ENCODE measurements around the gene SLC17A2.

Gene SLC17A2

GRCh38 chr6:25874118-25874517, 56.4 kb downstream of the SLC17A2 start, which contains the start of gene SLC17A3:
TSS of gene SLC17A3 (minus strand) at chr6:25874243. CDS start at chr6:25868387, 5,856 bp downstream.
- no peak within 1 kb of the TSS for H3K4me3 ChIP-seq (ENCODE audit: low read length)
- TF ChIP-seq ZNF274 (IDR thresholded peaks at IDR 0.05; ENCODE audit: low read depth, low read length): no peak

- no peak for TF ChIP-seq ZNF274 (IDR thresholded peaks at IDR 0.05; ENCODE audit: low read depth, low read length)
- no peak overlapping the region for H3K4me3 ChIP-seq (ENCODE audit: low read length)
Measured at GRCh38 chr6:25872814-25873213, 57.7 kb downstream of the SLC17A2 start.

- TF ChIP-seq ZNF274 (IDR thresholded peaks at IDR 0.05; ENCODE audit: low read depth, low read length): no peak
- H3K4me3 ChIP-seq (ENCODE audit: low read length): no peak overlapping the region
Measured at GRCh38 chr6:25869840-25870239, 60.7 kb downstream of the SLC17A2 start.

- TF ChIP-seq ZNF274 (IDR thresholded peaks at IDR 0.05; ENCODE audit: low read depth, low read length): no peak
- no peak overlapping the region for H3K4me3 ChIP-seq (ENCODE audit: low read length)
Measured at GRCh38 chr6:25868436-25869183, 61.9 kb downstream of the SLC17A2 start.

GRCh38 chr6:25866011-25866410, 64.5 kb downstream of the SLC17A2 start:
- TF ChIP-seq ZNF274 (IDR thresholded peaks at IDR 0.05; ENCODE audit: low read depth, low read length): no peak
- no peak overlapping the region for H3K4me3 ChIP-seq (ENCODE audit: low read length)

- no peak for TF ChIP-seq ZNF274 (IDR thresholded peaks at IDR 0.05; ENCODE audit: low read depth, low read length)
- H3K4me3 ChIP-seq (ENCODE audit: low read length): no peak overlapping the region
Measured at GRCh38 chr6:25863360-25863759, 67.1 kb downstream of the SLC17A2 start.
